Measurements from ENCODE around the gene TBL1X. TPM values are rescaled to one million over a fixed set of nuclear protein-coding genes. Genes with fewer than 3 reads are reported as not detected.

The TBL1X gene
- total RNA-seq, 1 donor from 2014 or later = 26.4 TPM

GRCh38 chrX:9586992-9587392 lies 122.1 kb downstream of the TBL1X start:
- Mint-ChIP-seq H3K4me3 (ENCODE audit: unreplicated experiment) (no peak overlapping the region), H3K27ac (ENCODE audit: unreplicated experiment) (no peak overlapping the region), H3K4me1 (ENCODE audit: low read depth, unreplicated experiment) (peaks cover 14% of the 10 kb centered on the region), H3K36me3 (ENCODE audit: low read depth, unreplicated experiment) (peaks cover 3% of the 10 kb centered on the region), H3K27me3 (ENCODE audit: low read depth, unreplicated experiment) (no peaks in the 10 kb centered on the region), H3K9me3 (ENCODE audit: unreplicated experiment) (no peaks in the 10 kb centered on the region)
- Histone ChIP-seq H3K4me3 (ENCODE audit: insufficient read depth, low read depth, low read length) (no peak overlapping the region), H3K27me3 (ENCODE audit: insufficient read depth, low read length) (no peaks in the 10 kb centered on the region), H3K79me2 (ENCODE audit: insufficient read depth, low read length) (peaks cover 3% of the 10 kb centered on the region), H3K9me3 (ENCODE audit: insufficient read depth, low read depth, low read length) (no peaks in the 10 kb centered on the region), H2AFZ (ENCODE audit: low read depth, low read length) (no peak overlapping the region), H3K4me1 (ENCODE audit: insufficient read depth, low read length) (no peaks in the 10 kb centered on the region), H3K4me2 (ENCODE audit: low read length) (no peak overlapping the region), H3K9ac (ENCODE audit: low read length) (no peak overlapping the region), H4K20me1 (ENCODE audit: insufficient read depth, low read length) (no peaks in the 10 kb centered on the region), H3K36me3 (ENCODE audit: insufficient read depth, low read length) (no peaks in the 10 kb centered on the region), H3K27ac (ENCODE audit: low read depth, low read length) (no peak overlapping the region)
- DNase-seq (ENCODE audit: low read depth) (no peak), FAIRE-seq (no peak)
- no peak for TF ChIP-seq EZH2 (IDR thresholded peaks at IDR 0.05; ENCODE audit: insufficient read depth, low read length)
- TF ChIP-seq CTCF (IDR thresholded peaks at IDR 0.05; ENCODE audit: insufficient read depth, low read depth, low read length) = no peak

GRCh38 chrX:9587642-9588041 lies 122.8 kb downstream of the TBL1X start:
- peaks cover 3% of the 10 kb centered on the region for H3K36me3 Mint-ChIP-seq (ENCODE audit: low read depth, unreplicated experiment)

More at GRCh38 chrX:9587642-9588041, 122.8 kb downstream of the TBL1X start:
- Mint-ChIP-seq H3K27ac (ENCODE audit: unreplicated experiment) (no peak overlapping the region), H3K4me1 (ENCODE audit: low read depth, unreplicated experiment) (peaks cover 13% of the 10 kb centered on the region), H3K4me3 (ENCODE audit: unreplicated experiment) (no peak overlapping the region), H3K27me3 (ENCODE audit: low read depth, unreplicated experiment) (no peaks in the 10 kb centered on the region), H3K9me3 (ENCODE audit: unreplicated experiment) (no peaks in the 10 kb centered on the region)
- H4K20me1 ChIP-seq (ENCODE audit: insufficient read depth, low read length) = no peaks in the 10 kb centered on the region
- H3K27me3 ChIP-seq (ENCODE audit: insufficient read depth, low read length) = no peaks in the 10 kb centered on the region
- TF ChIP-seq EZH2 (IDR thresholded peaks at IDR 0.05; ENCODE audit: insufficient read depth, low read length) (no peak), CTCF (IDR thresholded peaks at IDR 0.05; ENCODE audit: insufficient read depth, low read depth, low read length) (no peak)
- DNase-seq (ENCODE audit: low read depth) (no peak), FAIRE-seq (no peak)
- H3K4me2 ChIP-seq (ENCODE audit: low read length) = no peak overlapping the region
- H3K4me1 ChIP-seq (ENCODE audit: insufficient read depth, low read length) = no peaks in the 10 kb centered on the region
- no peak overlapping the region for H3K4me3 ChIP-seq (ENCODE audit: insufficient read depth, low read depth, low read length)
- no peaks in the 10 kb centered on the region for H3K36me3 ChIP-seq (ENCODE audit: insufficient read depth, low read length)
- H3K79me2 ChIP-seq (ENCODE audit: insufficient read depth, low read length) = peaks cover 3% of the 10 kb centered on the region
- H2AFZ ChIP-seq (ENCODE audit: low read depth, low read length) = no peak overlapping the region
- no peak overlapping the region for H3K9ac ChIP-seq (ENCODE audit: low read length)
- H3K27ac ChIP-seq (ENCODE audit: low read depth, low read length) = no peak overlapping the region
- no peaks in the 10 kb centered on the region for H3K9me3 ChIP-seq (ENCODE audit: insufficient read depth, low read depth, low read length)

Data from astrocyte (in vitro differentiated cells and primary cell).